Mucosa of gallbladder (tissue), 1 donor: ENCODE results near the gene HOXB5. TPM values are rescaled to one million over a fixed set of nuclear protein-coding genes. Genes with fewer than 3 reads are reported as not detected.

Source experiments
- DNase-seq: peaks from one replicate; pipeline ENCODE4 v3.0.0-alpha.2; 2020; ENCODE audit warnings: low spot score
- total RNA-seq: library from RNA; stranded (reverse); gene quantifications from one replicate; pipeline ENCODE4 v1.2.1, GENCODE V29; 2021
- donor health status: DM: no; HTN: no; CAD: no.

The HOXB5 gene
- total RNA-seq, 1 donor from 2014 or later = 0.49 TPM

- DNase-seq = no peak
Observed at GRCh38 chr17:48559840-48560817, 33.5 kb downstream of the HOXB5 start.

GRCh38 chr17:48559122-48559839 lies 34.3 kb downstream of the HOXB5 start:
- no peak for DNase-seq

DNA sequence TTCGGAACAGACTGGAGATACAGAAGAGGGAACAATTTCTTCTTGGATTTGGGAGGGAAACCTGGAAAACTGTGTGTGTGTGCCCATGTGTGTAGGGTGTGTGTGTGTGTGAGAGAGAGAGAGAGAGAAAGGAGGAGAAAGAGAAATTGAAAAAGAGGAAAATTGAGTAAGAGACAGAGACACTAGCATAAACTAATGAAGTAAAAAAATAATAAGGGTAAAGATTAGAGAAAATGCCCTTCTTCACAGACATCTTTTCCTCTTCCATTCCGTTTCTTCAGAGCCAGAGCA lies 34.8 kb downstream of the HOXB5 start:
- DNase-seq = no peak

GRCh38 chr17:48558057-48558830 lies 35.3 kb downstream of the HOXB5 start:
- DNase-seq = no peak

DNA sequence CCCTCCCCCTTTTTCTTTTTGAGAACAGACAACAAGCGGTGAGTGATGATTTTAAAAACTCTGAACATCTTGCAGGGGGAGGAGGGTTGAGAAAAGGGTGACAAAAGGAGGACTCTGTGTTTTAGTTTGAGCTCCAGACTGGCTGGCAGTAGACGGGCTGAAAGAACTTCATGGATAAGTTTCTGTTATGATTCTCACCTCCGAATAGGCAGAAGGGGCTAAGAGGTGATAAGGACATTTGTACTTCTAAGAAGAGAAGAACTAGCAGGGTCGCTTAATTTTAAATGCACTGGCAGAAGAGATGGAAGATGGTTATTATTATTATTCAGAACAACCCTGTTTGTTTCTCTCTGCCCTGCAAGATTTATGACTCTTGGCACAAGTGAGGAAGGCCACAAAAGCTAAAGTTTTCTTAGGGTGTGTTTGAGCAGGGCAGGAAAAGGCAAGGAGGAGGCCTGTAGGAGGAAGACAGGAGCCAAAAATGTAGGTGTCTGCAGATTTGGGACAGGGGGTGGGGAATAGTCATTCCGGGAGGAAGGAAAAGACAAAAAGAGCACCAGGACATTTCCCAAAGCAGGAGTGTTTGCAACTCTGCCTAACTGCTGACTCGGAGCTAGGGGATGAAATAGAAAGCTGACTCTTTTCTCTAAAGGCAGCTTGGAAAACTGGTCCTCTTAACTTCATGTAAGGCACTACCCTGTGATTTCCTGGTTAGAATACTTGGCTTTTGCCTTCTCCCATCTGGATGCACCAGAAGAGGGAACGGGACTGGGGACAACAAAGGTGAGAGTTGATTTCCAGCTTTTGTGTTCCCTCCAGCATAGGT lies 36.8 kb downstream of the HOXB5 start:
- DNase-seq = no peak

- DNase-seq = no peak
Observed at GRCh38 chr17:48556229-48556575, 37.4 kb downstream of the HOXB5 start.

- DNase-seq = no peak
Observed at GRCh38 chr17:48555258-48556228, 38.0 kb downstream of the HOXB5 start.

GRCh38 chr17:48554412-48555257 lies 38.9 kb downstream of the HOXB5 start:
- no peak for DNase-seq

- DNase-seq = no peak
Observed at GRCh38 chr17:48553826-48554225, 39.8 kb downstream of the HOXB5 start.

GRCh38 chr17:48553190-48553547 lies 40.4 kb downstream of the HOXB5 start:
- no peak for DNase-seq

GRCh38 chr17:48552466-48553189 lies 41.0 kb downstream of the HOXB5 start:
- no peak for DNase-seq

DNA sequence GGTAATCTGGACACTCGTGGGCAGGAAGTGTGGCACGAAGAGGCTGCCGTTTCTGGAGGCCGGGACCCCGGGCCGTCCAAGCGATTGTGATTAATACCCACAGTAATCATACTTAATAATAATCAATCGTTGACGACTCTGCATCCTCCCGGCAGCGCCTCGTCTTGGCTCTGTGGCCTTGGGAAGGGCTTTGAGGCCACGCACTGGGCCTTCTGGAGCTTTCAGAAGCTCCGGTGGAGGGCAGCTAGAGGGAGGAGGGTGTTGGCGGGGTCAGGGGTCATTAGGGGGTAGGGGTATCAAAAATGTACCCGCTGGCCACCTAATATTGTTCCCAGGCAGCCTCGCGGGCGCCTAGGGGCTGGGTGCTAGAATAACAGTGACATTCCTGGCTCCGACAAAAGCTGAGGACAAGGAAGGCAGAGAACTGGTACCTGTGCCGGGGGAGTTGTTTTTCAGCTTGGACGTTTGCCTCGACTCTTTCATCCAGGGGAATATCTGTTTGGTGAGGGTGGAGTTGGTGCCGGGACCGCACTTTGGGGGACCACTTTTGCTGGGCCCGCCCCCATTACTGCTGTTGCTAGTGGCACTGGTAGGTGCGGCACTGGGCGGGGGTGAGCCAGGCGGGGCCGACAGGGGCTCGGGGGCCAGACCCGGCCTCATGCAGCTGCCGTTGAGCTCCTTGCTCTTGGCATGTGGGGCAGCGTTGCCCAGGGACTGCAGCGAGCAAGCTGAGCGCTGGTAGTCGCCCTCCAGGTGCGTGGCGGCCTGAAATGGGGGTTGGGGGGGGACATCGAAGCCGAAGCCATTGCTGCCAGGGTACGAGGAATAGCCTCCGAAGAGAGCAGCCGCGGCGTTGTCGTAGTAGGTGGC lies 41.7 kb downstream of the HOXB5 start:
- no peak for DNase-seq

DNA sequence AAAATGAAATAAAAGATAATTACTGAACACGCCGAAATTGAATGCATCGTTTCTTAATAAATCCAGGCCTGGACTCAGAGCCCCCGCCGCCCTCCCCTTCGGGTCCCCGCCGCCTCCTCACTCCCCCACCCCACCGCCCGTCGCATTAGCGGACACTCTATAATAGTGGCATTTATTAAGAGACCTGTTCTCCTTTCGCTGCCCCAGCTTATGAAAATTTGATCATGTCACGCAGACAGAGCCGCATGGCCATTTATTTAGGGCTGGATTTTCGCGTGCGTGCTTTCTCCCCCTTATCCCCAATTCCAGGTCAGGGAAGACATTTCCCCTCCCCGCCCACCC lies 42.4 kb downstream of the HOXB5 start:
- DNase-seq = no peak

GRCh38 chr17:48550502-48551213 lies 42.9 kb downstream of the HOXB5 start:
- DNase-seq = no peak

DNA sequence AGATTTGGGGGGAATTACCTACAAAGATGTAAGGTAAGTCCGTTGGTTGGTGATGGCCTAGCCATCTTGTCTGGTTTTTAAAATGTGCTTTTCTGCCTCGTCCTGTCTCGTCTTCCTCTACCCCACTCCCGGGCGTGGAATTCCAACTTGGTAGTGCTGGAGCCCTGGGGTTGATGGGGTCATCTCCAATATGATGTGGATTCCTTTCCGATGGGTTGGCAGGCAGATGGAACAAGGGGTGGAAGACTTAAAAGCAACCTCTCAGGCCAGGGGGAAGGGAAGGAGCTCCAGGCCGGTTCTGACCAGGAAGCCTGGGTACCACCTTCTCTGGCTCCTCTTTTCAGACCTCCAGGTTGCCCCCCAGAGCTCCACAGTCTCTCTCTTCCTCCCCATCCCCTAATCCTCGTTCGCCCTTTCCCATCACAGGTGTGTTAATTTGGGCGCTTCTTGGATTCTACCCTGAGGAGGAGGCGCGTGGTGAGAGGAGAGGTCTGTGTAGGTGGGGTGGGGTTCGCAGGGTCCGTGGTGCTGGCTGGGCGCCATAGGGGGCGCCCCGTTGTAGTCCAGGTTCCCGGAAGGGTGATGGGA lies 43.6 kb downstream of the HOXB5 start:
- no peak for DNase-seq

- DNase-seq = no peak
Observed at GRCh38 chr17:48549281-48549630, 44.3 kb downstream of the HOXB5 start.
